GM12872 (cell line): ENCODE data around the gene CENPA.

Source experiments
- CTCF ChIP-seq: IDR thresholded peaks from 3 replicates; pipeline ENCODE4 v1.5.1; 2011; ENCODE audit warnings: low read depth, mild to moderate bottlenecking, low read length, moderate library complexity; ENCODE audit not compliant: insufficient read depth

Gene CENPA

GRCh38 chr2:26785431-26786206, at the start of gene CENPA:
Gene CENPA, plus strand, starts transcription at chr2:26786056. Its CDS starts 141 bp downstream, at chr2:26786197.
- TF ChIP-seq CTCF = no peak

GRCh38 chr2:26737221-26737620, 48.6 kb upstream of the CENPA start:
- no peak for TF ChIP-seq CTCF

DNA sequence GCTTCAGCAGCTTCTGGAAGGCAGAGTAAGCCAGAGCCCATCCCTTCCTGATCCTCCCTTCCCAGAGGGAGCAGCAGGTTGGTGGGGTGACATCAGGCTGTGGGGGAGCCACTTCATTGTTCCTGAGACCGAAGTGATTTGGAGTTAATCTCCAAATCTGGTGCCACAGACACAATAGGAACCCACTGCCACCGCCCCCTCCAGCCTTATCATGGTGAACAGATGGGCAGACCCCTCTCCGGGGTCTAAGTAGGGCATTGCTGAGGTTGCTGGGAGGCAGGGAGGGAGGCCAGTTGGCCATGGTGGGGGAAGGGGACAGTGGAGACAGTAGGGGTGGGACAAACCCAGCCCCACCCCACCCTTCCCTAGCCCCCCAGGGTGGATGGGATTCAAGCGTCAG, 47.4 kb upstream of the CENPA start:
- no peak for TF ChIP-seq CTCF

GRCh38 chr2:26739514-26739913, 46.3 kb upstream of the CENPA start:
- TF ChIP-seq CTCF = no peak

- no peak for TF ChIP-seq CTCF
Observed at GRCh38 chr2:26740346-26740745, 45.5 kb upstream of the CENPA start.

DNA sequence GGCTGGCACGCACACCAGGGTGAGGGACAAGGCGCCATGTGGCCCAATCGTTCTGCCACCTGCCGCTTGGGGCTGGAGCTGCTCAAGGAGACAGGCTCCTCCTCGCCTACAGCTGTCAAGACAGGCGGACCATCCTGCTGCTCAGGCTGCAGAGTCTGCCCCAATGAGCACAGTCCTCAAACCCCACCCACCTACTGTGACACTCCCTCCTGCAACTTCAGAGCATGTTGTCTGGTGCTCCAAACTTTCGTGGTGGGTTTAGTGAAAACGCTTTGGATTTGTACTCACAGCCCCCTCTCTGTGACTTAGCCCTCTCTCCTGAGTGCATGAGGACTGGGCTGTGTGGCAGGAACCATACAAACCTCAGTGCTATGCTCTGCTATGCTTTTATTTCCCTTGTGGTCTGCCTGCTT, 45.0 kb upstream of the CENPA start:
- peak; percentile 24; the same call in 2 of the 3 replicates for TF ChIP-seq CTCF

- no peak for TF ChIP-seq CTCF
Observed at GRCh38 chr2:26742048-26742770, 43.6 kb upstream of the CENPA start.
